NCI-H2196 (cell line): ENCODE data around the gene CCM2.
"Not testable (repeated sequence)": the region's sequence is repeated elsewhere in the genome, so short reads cannot be mapped to it uniquely, and the experiment has no call there.

ENCODE experiments used
- DNase-seq: peaks from one replicate; lab custom pipeline; 2025; ENCODE audit not compliant: unreplicated experiment; lab: John Stamatoyannopoulos, UW

The CCM2 gene

DNA sequence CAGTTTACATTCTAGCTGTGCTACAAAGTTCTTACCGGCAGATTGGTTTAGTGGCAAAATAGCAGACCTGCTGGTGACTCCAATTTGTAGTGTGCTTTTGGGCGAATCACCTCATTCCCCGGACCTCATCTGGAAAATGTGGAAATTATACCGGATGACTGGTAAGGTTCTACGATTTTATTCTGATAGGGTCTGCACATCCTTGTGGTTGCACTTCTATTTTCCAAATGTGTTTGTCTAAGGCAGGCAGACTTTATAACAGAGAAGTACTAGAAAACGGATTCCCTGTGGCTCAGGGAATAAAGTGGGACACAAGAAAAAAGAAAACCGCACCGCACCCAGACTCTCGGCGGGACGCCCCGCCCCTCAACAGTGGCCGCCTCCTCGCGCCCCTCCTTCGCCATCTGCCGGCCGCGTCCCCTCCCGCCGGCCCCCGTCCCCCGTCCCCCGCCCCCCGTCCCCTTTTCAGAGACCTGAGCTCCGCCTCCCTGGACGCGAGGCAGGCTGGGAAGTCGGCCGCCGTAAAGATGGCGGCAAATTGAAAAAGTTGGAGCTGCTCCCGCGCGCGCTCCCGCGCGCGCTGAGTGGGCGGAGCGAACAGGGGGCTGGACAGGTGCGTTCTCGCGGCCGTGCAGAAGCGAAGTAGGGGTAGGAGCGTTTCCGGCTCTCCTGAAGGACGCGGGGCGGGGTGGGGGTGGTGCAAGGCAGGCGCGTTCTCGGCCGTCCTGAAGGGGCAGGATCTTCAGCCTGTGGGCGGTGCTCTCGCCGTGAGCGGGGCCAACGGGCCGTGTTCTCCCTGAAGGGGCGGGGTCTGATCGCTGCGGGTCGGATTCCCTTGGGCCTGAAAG is 532 bp upstream of the CCM2 start:
- DNase-seq = peak; percentile 99

DNA sequence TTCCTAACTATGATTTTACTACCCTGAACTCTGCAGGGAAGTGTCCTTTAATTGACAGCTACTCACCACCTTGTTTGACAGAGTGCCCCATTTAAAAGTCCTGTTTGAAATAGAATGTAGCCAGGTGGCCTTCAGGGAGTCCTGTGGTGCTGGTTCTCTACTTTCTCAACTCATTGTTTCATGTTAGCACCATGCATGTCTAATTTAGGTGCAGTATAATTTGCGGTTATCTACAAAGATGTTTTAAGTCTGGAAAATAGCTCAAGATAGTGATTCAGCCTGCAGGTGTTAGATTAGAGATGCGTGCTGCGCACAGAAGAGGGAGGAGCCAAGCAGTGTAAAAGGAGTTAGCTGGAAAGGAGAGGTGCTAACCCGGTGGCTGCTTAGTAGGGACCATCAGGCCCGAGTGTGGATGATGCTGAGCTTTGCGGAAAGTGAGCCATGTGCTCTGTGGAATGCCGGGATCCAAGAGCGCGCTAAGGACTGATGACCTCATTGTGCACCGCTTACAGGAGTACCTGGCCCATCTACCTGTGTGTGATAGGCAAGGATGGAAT is 1.2 kb downstream of the CCM2 start:
- peak; percentile 24 for DNase-seq

- DNase-seq = no peak
These were observed 1.8 kb downstream of the CCM2 start for GRCh38 chr7:45001826-45002225.

GRCh38 chr7:45003789-45004188 is 3.8 kb downstream of the CCM2 start:
- DNase-seq = no peak

DNA sequence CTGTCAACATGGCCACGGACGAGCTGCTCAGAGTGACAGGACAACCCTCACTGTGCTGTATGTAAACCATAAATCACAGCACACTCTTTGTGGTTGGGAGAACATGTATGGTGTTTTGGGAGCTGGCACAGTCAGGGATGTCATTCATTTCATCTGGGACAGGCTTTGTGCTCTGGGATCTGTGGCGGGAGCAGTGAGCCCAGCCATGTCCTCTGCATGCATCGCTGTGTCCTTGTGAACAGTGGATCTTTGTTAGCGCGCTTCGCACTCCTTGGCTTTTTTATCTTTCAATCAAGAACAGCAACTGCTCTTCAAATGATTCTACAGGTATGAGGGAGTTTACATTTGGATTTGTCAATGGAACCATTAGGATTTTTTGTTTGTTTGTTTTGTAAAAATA is 7.1 kb downstream of the CCM2 start:
- no peak for DNase-seq

DNA sequence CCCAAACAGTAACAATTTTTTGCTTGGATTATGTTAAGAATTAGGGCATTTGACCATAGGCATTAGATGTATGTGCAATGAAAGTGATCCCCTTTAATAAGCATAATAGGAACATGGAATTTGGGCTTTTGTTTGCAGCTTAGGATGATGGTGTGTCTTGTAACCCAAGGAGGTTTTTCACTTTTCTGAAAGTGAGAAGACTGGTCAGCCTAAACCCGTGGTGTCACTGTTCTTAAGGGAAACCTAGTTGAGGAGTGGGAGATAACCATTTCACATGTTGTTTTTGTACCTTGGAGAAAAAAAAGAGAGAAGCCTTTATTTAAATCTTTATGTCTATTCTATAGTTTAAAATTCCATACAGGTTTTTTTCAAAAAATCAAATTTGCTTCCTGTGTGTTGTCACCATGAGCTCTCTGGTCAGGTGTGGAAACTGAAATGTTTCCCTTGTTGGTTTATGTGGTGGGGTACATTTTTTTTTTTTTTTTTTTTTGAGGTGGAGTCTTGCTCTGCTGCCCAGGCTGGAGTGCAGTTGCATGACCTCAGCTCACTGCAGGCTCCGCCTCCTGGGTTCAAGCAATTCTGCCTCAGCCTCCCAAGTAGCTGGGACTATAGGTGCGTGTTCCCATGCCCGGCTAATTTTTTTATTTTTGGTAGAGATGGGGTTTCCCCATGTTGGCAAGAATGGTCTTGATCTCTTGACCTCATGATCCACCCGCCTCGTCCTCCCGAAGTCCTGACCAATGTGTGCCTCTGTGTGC is 7.7 kb downstream of the CCM2 start:
- DNase-seq = no peak

DNA sequence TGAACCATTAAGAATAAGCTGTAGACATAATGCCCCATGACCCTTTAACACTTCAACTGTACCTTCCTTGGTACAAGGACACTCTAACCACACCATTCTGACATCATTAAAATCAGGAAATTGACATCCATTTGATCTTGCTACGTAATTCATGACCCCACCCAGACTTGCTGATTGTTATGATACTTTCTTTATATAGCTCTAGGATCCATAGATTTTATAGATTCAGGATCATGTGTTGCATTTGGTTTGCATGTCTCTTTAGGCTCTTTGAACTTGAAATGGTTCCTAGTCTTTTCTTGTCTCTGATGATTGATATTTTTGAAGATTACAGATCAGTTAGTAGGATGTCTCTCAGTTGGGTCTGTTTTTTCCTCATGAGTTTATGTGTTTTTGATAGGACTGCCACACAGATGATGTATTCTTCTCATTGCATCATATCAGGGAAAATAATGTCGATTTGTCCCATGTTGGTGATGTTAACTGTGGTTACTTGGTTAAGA is 13.5 kb downstream of the CCM2 start:
- DNase-seq = no peak

DNA sequence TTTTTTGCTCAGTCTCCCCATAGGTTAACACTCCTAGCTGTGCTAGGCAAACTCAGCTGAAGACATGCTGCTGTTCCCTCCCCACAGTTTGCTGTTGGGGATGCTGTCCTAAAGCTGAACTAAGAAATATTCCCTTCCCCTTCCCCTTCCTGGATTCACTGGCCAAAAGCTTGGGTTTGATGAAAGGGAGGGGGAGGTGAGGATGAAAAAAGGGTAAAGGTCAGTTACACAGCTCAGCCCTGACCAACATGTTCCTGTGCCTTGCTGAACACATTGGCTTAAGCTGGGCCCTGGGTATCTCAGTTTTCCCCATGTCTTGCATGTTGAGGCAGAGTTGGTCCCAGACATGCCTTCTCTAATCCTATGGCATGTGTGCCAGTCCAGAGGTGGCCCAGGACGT is 15.3 kb downstream of the CCM2 start:
- no peak for DNase-seq

DNA sequence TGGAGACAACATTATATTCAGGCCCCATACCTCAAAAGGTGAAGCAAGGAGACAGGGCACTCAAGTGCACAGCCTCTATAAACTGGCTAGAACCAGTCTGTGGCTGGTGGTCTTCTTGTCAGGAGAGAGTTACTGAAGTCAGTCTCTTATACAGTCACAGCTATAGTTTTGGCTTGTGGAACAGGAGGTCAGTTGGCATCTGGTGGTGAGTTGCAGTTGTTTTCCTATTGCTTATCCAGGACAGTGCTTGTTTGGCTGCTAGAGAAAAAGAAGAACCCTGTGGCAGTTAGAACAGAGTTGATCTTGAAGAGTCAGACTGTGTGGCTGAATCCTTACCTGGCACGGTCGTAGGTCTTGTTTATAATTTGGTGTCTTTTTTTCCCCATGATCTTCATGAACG is 17.3 kb downstream of the CCM2 start:
- no peak for DNase-seq

DNA sequence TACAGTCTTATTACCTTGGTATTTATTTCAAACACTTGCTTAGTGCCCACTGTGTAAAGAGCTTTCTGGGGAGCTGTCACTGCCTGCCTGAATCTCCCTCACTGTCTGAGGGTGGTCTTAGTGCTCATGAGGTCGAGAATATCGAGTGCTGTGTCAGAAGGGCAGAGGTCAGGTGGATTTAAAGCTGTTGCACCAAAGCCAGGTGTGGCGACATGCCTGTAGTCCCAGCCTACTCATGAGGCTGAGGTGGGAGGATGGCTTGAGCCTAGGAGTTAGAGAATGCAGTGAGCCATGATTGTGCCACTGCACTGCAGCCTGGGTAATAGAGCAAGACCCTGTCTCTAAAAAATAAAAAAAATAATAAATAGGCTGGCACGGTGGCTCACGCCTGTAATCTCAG is 20.9 kb downstream of the CCM2 start:
- no peak for DNase-seq

GRCh38 chr7:45021604-45022296 is 21.7 kb downstream of the CCM2 start:
- DNase-seq = no peak

DNA sequence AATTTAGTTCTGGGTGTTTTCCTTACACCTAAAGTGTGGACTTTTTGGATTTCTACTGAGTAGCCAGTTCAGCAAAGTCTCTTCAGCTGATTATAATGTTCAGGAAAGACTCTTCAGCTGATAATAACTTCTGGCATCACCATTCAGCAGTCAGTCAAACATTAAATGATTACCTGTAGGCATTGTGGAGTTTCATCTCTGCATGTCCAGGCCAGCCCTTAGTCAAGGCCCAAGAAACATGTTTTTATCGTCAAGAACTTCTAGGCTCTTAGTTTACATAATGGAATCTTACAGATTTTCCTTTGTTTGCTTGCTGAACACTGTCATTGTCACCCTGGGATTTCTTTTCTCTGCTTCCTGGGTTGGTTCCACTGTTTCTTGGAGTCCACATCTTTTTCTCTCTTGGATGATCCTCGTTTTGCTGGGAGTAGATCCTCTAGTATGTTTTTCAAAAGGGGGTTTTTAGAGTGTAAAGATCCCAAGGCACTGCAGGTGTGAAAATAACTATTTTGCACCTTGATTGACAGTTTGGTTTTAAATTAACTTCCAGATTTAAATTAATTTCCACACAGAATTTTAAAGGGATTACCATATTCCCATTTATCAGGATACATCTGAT is 24.2 kb downstream of the CCM2 start:
- no peak for DNase-seq

DNA sequence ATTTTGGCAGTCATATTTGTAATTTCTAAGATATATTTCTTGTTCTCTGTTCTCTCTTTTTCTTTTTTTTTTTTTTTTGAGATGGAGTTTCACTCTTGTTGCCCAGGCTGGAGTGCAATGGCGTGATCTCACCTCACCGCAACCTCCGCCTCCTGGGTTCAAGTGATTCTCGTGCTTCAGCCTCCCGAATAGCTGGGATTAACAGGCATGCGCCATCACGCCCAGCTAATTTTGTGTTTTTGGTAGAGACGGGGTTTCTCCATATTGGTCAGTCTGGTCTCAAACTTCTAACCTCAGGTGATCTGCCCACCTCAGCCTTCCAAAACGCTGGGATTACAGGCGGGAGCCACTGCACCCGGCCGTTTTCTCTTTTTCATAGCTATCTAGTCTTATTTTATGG is 25.5 kb downstream of the CCM2 start:
- not testable (repeated sequence) for DNase-seq

DNA sequence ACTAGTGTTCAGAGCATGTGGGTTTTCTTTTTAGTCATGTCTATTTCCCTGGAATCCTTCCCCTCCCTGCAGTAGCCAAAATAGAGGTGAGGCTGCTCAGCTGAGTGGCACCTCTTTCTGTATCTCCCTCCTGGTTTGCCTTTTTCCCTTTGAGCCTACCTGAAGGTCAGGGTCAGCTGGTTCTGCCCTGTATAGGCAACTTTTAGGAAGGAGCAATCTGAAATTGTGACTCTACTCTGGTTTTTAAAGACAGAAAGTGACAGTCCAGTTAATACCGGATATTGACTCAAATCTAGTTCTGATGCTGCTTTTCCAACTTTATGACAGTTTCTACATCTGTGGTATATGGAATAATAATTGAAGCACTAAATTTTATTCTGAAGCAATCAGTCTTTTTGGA is 26.0 kb downstream of the CCM2 start:
- no peak for DNase-seq

DNA sequence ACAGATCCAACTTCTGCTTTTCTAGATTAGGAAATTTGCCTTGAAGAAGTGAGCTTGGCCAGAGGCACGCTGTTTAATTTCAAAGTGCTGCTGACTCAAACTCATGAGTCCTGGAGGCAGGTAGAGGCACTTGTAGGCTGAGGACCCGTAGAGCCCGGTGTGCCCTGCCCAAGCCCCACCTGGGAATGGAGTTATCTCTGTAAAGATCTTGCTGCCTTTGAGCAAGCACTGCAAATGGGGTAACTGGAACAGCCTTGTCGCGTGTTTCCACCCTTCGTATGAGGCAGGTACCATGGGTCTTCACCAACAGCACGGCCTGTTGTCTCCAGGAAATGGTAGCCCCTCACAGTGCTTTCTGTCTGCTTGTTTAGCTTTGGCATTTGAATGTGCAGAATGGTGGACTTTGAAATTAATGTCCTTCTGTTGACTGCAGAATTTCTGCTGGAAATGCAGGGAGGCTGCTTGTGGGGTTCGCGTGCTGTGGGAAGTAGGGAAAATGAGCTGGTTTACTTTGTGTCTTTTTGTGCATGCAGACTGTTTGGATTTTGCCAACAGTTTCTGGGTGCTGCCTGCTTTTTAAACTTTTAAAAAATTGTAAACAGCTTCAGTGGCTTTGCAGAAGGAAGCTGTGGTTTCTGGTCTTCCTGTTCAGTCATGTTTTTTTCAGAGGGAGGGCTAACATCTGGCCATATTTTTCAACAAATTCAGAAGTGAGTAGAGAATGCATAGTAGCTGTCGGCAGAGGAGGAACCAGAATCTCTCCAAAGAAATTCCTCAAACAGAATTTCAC is 27.2 kb downstream of the CCM2 start:
- no peak for DNase-seq

DNA sequence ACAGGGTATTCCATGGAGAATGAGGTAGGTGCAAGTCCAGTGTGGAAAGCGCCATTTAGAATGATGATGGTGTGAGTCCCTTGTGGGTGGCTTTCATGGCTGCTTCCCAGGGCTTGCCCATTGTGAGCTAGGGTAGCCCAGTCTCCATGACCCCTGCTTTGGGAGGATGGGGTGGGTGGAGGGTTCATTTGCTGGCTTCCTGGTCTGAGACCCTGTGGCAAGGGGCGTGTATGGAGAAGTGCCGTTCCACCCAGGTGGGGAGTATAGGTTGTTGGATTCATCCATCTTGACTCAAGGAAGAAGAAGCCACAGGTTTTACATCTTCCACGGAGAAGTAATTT is 27.7 kb downstream of the CCM2 start:
- DNase-seq = no peak

- DNase-seq = no peak
These were observed 28.3 kb downstream of the CCM2 start for GRCh38 chr7:45028138-45028919.

DNA sequence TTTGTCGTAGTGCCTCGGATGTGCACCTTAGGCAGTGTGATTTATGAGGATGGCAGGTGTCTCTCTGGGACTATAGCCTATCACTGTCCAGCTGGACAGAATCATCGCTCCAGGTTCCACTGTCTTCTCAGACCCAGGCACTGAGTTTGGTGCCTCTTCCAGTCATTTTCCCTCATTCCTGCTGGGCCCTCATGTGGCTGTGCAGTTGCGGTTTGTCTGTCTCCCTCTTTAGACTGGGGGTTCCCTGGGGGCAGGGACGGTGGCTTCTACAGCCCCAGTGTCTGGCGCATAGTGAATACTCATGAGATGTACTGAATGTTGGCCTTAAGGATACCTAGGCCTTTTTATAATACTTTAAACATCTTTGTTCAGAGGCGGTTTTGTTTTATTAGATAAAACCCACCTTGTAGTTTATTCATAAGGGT is 28.9 kb downstream of the CCM2 start:
- no peak for DNase-seq

DNA sequence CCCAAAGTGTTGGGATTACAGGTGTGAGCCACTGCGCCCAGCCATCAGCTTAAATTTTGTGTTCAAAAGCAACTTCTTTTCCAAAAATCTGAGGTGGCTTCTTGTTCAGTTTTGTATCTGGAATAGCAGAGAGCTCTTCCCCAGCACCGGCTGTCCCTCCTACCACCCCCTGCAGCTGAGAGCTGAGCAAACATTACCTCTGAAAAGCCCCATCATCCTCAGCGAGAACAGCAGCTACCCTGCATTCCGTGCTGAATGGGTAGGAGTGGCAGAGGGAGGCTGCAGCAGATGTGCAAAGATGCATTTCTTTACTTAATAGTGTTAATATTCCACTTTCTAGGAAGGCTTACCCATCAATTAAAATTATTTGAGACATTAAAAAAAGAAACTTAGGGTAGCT is 31.8 kb downstream of the CCM2 start:
- no peak for DNase-seq
